GM12878 (cell line): Measurements from ENCODE around the gene UHMK1. TPM values are rescaled to one million over a fixed set of nuclear protein-coding genes. Genes with fewer than 3 reads are reported as not detected.

Experiments
- ATAC-seq: fragments of 200-7000 bp; cut with Tn5 transposase; 3 replicates; pipeline ENCODE4 v1.9.1; 2020; ENCODE audit warnings: mild to moderate bottlenecking, moderate library complexity
- BruUV-seq: library from RNA; stranded (reverse); fragments of 400-500 nt; replicated peaks from 2 replicates; lab custom pipeline; 2021; lab: Mats Ljungman, UMichigan
- CTCF ChIA-PET: fragments of 300-600 bp; sonication (Branson Sonifier 250); formaldehyde crosslinking; extraction: SDS; loops from one replicate; lab custom pipeline; 2021; ENCODE audit warnings: inconsistent platforms; lab: Yijun Ruan, JAX
- POLR2A ChIA-PET: fragments of 350-600 bp; formaldehyde crosslinking; extraction: SDS; loops from one replicate; lab custom pipeline; 2021; ENCODE audit warnings: inconsistent platforms; lab: Charles Lee
- RAD21 ChIA-PET: fragments of 300-600 bp; sonication (Branson Sonifier 250); formaldehyde crosslinking; loops from one replicate; lab custom pipeline; 2023; ENCODE audit warnings: antibody characterized with exemption; ENCODE audit not compliant: unreplicated experiment; lab: Charles Lee
- SMC1A ChIA-PET: fragments of 300-600 bp; sonication (Branson Sonifier 250); formaldehyde crosslinking; loops from one replicate; lab custom pipeline; 2023; ENCODE audit not compliant: unreplicated experiment, uncharacterized antibody; lab: Charles Lee
- DNase-seq: peaks from one replicate; pipeline ENCODE4 v3.0.0-alpha.2; 2011; ENCODE audit warnings: low read depth, low spot score
- FAIRE-seq: peaks from 3 replicates; lab custom pipeline; 2011; peaks lifted over from hg19 to GRCh38; lab: Jason Lieb, UNC
- H2AFZ ChIP-seq: 2 replicates; pipeline ENCODE4 v1.6.0; 2011; ENCODE audit warnings: low read depth, low read length, control low read depth; ENCODE audit not compliant: control insufficient read depth
- H3K27ac ChIP-seq: 2 replicates; pipeline ENCODE4 v1.5.1; 2011; ENCODE audit warnings: control low read depth; ENCODE audit not compliant: control insufficient read depth, insufficient read depth
- H3K27me3 ChIP-seq, 2 experiments: replicated peaks in 1 of 2; 2 replicates each; pipeline versions ENCODE4 v1.6.0 to v1.6.1; 2011; ENCODE audit warnings: low read length in 1 of 2; ENCODE audit not compliant: control insufficient read depth in 2 of 2, insufficient read depth in 2 of 2
- H3K36me3 ChIP-seq, 2 experiments: 2 replicates each; pipeline ENCODE4 v1.5.1; 2011; ENCODE audit warnings: low read length in 1 of 2; ENCODE audit not compliant: control insufficient read depth in 2 of 2, insufficient read depth in 2 of 2
- H3K4me1 ChIP-seq: 2 replicates; pipeline ENCODE4 v1.6.1; 2011; ENCODE audit warnings: mild to moderate bottlenecking, low read length, moderate library complexity, mixed read lengths; ENCODE audit not compliant: control insufficient read depth, insufficient read depth
- H3K4me2 ChIP-seq: 2 replicates; pipeline ENCODE4 v1.6.0; 2011; ENCODE audit warnings: control low read depth; ENCODE audit not compliant: control insufficient read depth, insufficient read depth
- H3K4me3 ChIP-seq: fragments of 200-600 bp; sonication (generic); 2 replicates; pipeline ENCODE4 v1.5.1; 2016
- H3K79me2 ChIP-seq: 2 replicates; pipeline ENCODE4 v1.6.0; 2011; ENCODE audit warnings: low read length; ENCODE audit not compliant: control insufficient read depth, insufficient read depth
- H3K9ac ChIP-seq: 2 replicates; pipeline ENCODE4 v1.8.0; 2011; ENCODE audit warnings: low read length, control low read depth, mixed read lengths; ENCODE audit not compliant: control insufficient read depth, insufficient read depth
- H3K9me3 ChIP-seq: replicated peaks from 3 replicates; pipeline ENCODE4 v1.5.1; 2011; ENCODE audit warnings: mild to moderate bottlenecking, low read length; ENCODE audit not compliant: control insufficient read depth, insufficient read depth
- H4K20me1 ChIP-seq: 2 replicates; pipeline ENCODE4 v1.6.0; 2011; ENCODE audit not compliant: control insufficient read depth, insufficient read depth
- EED ChIP-seq: sonication (generic); IDR thresholded peaks from 2 replicates; pipeline ENCODE4 v1.6.1; 2016; ENCODE audit warnings: antibody characterized with exemption, low read depth
- EGR1 ChIP-seq, 2 experiments: IDR thresholded peaks; 1 replicate in 1 of 2; 2 replicates in 1 of 2; pipeline ENCODE4 v1.6.1; 2011 to 2012; ENCODE audit warnings: low read depth in 2 of 2, low read length in 2 of 2, borderline replicate concordance in 1 of 2, mild to moderate bottlenecking in 1 of 2, moderate library complexity in 1 of 2
- EZH2 ChIP-seq: IDR thresholded peaks from 2 replicates; pipeline ENCODE4 v1.6.1; 2012; ENCODE audit warnings: low read depth, mild to moderate bottlenecking, control low read depth, inconsistent platforms, low read length, borderline replicate concordance; ENCODE audit not compliant: control insufficient read depth
- IKZF1 ChIP-seq: fragments of 450-650 bp; conservative IDR thresholded peaks from 2 replicates; pipeline ENCODE4 v1.6.1; 2017; ENCODE audit warnings: antibody characterized with exemption, mild to moderate bottlenecking
- IKZF2 ChIP-seq, 2 experiments: fragments of 450-650 bp; IDR thresholded peaks; 2 replicates each; pipeline ENCODE4 v1.6.1; 2017; ENCODE audit warnings: mild to moderate bottlenecking in 2 of 2, moderate library complexity in 2 of 2
- JUND ChIP-seq: IDR thresholded peaks from 2 replicates; pipeline ENCODE4 v1.6.1; 2012; ENCODE audit warnings: low read depth, mild to moderate bottlenecking, low read length, improper control_type of control experiment, moderate library complexity
- MAX ChIP-seq: IDR thresholded peaks from 2 replicates; pipeline ENCODE4 v1.6.1; 2012; ENCODE audit warnings: low read depth, low read length, improper control_type of control experiment
- NFXL1 ChIP-seq: fragments of 450-650 bp; IDR thresholded peaks from 2 replicates; pipeline ENCODE4 v1.6.1; 2017; ENCODE audit warnings: antibody characterized with exemption, mild to moderate bottlenecking, borderline replicate concordance
- NR2F1 ChIP-seq: fragments of 450-650 bp; conservative IDR thresholded peaks from 2 replicates; pipeline ENCODE4 v1.6.1; 2017; ENCODE audit warnings: mild to moderate bottlenecking
- NRF1 ChIP-seq: conservative IDR thresholded peaks from 2 replicates; pipeline ENCODE4 v1.6.1; 2011; ENCODE audit warnings: mild to moderate bottlenecking, low read depth, low read length, improper control_type of control experiment
- RB1 ChIP-seq: fragments of 450-650 bp; formaldehyde crosslinking; IDR thresholded peaks from 2 replicates; pipeline ENCODE4 v1.6.1; 2017; ENCODE audit warnings: mild to moderate bottlenecking, borderline replicate concordance
- SP1 ChIP-seq: IDR thresholded peaks from one replicate; pipeline ENCODE4 v1.6.1; 2011; ENCODE audit warnings: low read depth, low read length
- ZNF207 ChIP-seq: fragments of 450-650 bp; IDR thresholded peaks from 2 replicates; pipeline ENCODE4 v1.6.1; 2014; ENCODE audit warnings: antibody characterized with exemption, mild to moderate bottlenecking, borderline replicate concordance
- ZNF217 ChIP-seq: fragments of 450-650 bp; IDR thresholded peaks from 2 replicates; pipeline ENCODE4 v1.6.1; 2017; ENCODE audit warnings: antibody characterized with exemption, mild to moderate bottlenecking
- ZNF384 ChIP-seq: IDR thresholded peaks from 2 replicates; pipeline ENCODE4 v1.6.1; 2012; ENCODE audit warnings: low read depth, mild to moderate bottlenecking, low read length, improper control_type of control experiment, borderline replicate concordance
- WGBS: methylation state at CpG from one replicate; pipeline ENCODE4 v1.1.6; 2016; ENCODE audit warnings: low lambda C conversion rate; ENCODE audit not compliant: insufficient replicate concordance, insufficient coverage; ENCODE audit errors: missing lambda C conversion rate; 5-methylcytosine and 5-hydroxymethylcytosine counted together
- in situ Hi-C: fragments of 300-500 bp; cut with MboI; formaldehyde crosslinking; loops from 9 replicates; pipeline ENCODE4 v1.14.3; 2018; ENCODE audit warnings: mixed read lengths
- intact Hi-C: fragments of 100-400 bp; cut with micrococcal nuclease; formaldehyde crosslinking; loops from one replicate; pipeline ENCODE4 v1.14.2; 2022; ENCODE audit not compliant: unreplicated experiment
- polyA plus RNA-seq, 11 experiments: library from polyadenylated mRNA; depleted of rRNA in 4 of 11; unstranded in 6 of 11; stranded (reverse) in 5 of 11; fragments of >200 nt; fragmentation: Nextera tagmentation in 4 of 11; fragmentation: Illumina TruSeq in 1 of 11; extraction: Ambion mirVana in 4 of 11; extraction: Trizol in 1 of 11; gene quantifications; 1 replicate in 1 of 11; 2 replicates in 10 of 11; pipeline versions ENCODE4 v1.2.1 to v1.2.3, GENCODE V29; 2011 to 2016; ENCODE audit warnings: inconsistent platforms in 2 of 11, missing spikeins in 2 of 11, low read depth in 1 of 11
- total RNA-seq, 4 experiments: library from RNA; depleted of rRNA in 3 of 4; stranded (reverse); fragments of >200 nt in 3 of 4; fragmentation: Illumina TruSeq in 1 of 4; extraction: Trizol in 1 of 4; gene quantifications; 2 replicates each; pipeline versions ENCODE4 v1.2.1 to v1.2.3, GENCODE V29; 2013 to 2021

UHMK1 gene
- total and polyA plus RNA-seq, 10 of the 15 experiments (the other 5 are each of a cell fraction or from before 2014, with no cell fraction given) = 5.7 to 52.7 (median 28.3) TPM

GRCh38 chr1:162560303-162561036 lies 62.9 kb downstream of the UHMK1 start:
- Histone ChIP-seq H2AFZ (peak overlapping the region; percentile 92), H3K4me1 (no peaks in the 10 kb centered on the region; the same call in 1 of the 2 replicates), H4K20me1 (no peaks in the 10 kb centered on the region), H3K36me3 (no peaks in the 10 kb centered on the region), H3K9ac (peak overlapping the region; percentile 79), H3K4me3 (peak overlapping the region; percentile 81), H3K9me3 (no peaks in the 10 kb centered on the region; the same call in 2 of the 3 replicates), H3K79me2 (peaks cover 22% of the 10 kb centered on the region), H3K4me2 (peak overlapping the region; percentile 82), H3K27ac (peak overlapping the region; percentile 61), H3K27me3 (no peaks in the 10 kb centered on the region)
- POLR2A ChIA-PET = interaction anchor here (1.4 kb wide), 1 partner anchor 7 kb away, joined by 4 read pairs; no protein-coding TSS in a partner anchor
- intact Hi-C loops (no loop called here), in situ Hi-C loops (no loop called here)
- RAD21 ChIA-PET = no interaction called here
- FAIRE-seq = no peak
- ATAC-seq = no peak
- CTCF ChIA-PET = interaction anchor here (1.6 kb wide), 1 partner anchor 9 kb away, joined by 4 read pairs; no protein-coding TSS in a partner anchor
- DNase-seq = no peak
- TSS peak; percentile 83 for BruUV-seq
- no peak for TF ChIP-seq NRF1
- TF ChIP-seq ZNF207 = no peak
- WGBS = 71% methylated on average over 9 of the region's 9 CpGs
- SMC1A ChIA-PET = interaction anchor here (1.0 to 1.8 kb wide), 4 partner anchors 8 to 39 kb away, joined by 3 to 4 read pairs (median 4); no protein-coding TSS in a partner anchor

DNA sequence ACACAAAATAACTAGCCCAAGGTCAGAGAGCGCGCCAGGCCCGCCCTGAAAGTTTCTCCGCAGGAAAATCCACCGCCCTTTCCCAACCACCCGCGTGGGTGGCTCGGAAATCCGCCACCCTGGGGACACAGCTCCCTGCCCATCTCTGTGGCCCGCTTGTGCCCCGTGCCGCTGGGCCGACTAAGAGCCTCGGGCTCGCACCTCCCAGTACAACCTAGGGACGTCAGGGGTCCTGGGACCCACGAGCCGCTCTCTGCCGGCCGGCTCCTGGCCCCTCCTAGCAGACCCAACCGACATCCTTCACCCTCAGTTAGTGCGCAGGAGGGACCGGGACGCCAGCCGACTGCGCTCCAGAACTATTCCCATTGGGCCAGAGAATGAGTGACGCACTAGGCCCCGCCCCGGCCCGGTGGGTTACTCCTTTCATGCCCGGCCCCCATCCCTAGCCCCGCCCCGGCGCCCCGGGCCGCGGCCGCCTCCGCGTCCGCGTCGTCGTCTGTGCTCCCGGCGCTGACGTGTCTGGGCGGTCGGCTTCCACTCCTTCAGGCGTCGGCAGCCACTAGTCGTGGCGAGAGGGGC lies 63.5 kb downstream of the UHMK1 start:
- CTCF ChIA-PET = no interaction called here
- in situ Hi-C loops (no loop called here), intact Hi-C loops (no loop called here)
- ATAC-seq = peak; percentile 94
- Histone ChIP-seq H3K4me2 (peak overlapping the region; percentile 82), H3K27ac (peak overlapping the region; percentile 63), H3K79me2 (peaks cover 23% of the 10 kb centered on the region), H3K36me3 (no peaks in the 10 kb centered on the region), H3K9ac (peak overlapping the region; percentile 79), H3K9me3 (no peaks in the 10 kb centered on the region; the same call in 2 of the 3 replicates), H2AFZ (peak overlapping the region; percentile 92), H4K20me1 (no peaks in the 10 kb centered on the region), H3K4me3 (peak overlapping the region; percentile 81), H3K4me1 (no peaks in the 10 kb centered on the region; the same call in 1 of the 2 replicates), H3K27me3 (no peaks in the 10 kb centered on the region)
- under 1% methylated on average over 49 of the region's 53 CpGs for WGBS
- RAD21 ChIA-PET = no interaction called here
- POLR2A ChIA-PET = interaction anchor here (0.6 kb wide), 1 partner anchor 677 kb away, joined by 3 read pairs; no protein-coding TSS in a partner anchor
- no TSS peak for BruUV-seq
- SMC1A ChIA-PET = interaction anchor here (1.8 kb wide), 1 partner anchor 33 kb away, joined by 4 read pairs; no protein-coding TSS in a partner anchor
- peak; percentile 72 for DNase-seq
- peak; percentile 18 for FAIRE-seq
- no peak for TF ChIP-seq EED
- peak in 1 of 2 experiments; percentile 72; a peak in 1 of 3 replicates for TF ChIP-seq EGR1 (IDR thresholded peaks at IDR 0.05; ENCODE audit: borderline replicate concordance in 1 of 2, low read depth in 2 of 2, low read length in 2 of 2)
- TF ChIP-seq NR2F1 = 0 out of 2 replicates have a peak, but pooled peaks have one; percentile 12
- TF ChIP-seq ZNF217 = no peak
- no peak; a peak in 1 of 4 replicates for TF ChIP-seq IKZF2 (IDR thresholded peaks at IDR 0.05)
- no peak for TF ChIP-seq MAX
- peak; percentile 74 for TF ChIP-seq SP1
- no peak for TF ChIP-seq EZH2
- no peak for TF ChIP-seq JUND
- TF ChIP-seq RB1 = no peak
- no peak for TF ChIP-seq NFXL1
- TF ChIP-seq ZNF384 = no peak
- TF ChIP-seq IKZF1 = peak; percentile 43
